Measurements from ENCODE around the gene SLC25A39. TPM values are rescaled to one million over a fixed set of nuclear protein-coding genes. Genes with fewer than 3 reads are reported as not detected.

SLC25A39 gene
- total RNA-seq, 1 donor from 2014 or later = 132 TPM

DNA sequence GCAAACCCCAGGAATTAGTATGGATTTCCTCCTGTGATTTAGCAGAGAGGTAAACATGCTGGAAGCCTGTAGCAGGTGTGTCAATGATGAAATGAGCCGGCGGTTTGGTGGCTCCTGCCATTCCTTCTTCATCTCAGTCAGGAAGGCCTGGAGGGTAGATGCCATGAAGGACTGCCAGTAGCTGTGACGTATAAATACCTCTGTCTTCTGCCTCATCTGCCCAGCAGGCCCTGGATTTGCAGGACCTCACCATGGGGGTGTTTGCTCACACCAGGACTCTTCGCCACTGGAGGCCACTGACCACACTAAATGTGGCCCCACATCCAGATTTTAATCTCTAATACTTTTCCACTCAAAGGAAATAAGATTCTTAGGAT, 40.6 kb downstream of the SLC25A39 start:
- Mint-ChIP-seq H3K27me3 (ENCODE audit: low read depth) (peaks cover 9% of the 10 kb centered on the region), H3K9me3 (no peaks in the 10 kb centered on the region), H3K4me1 (ENCODE audit: low read depth) (peaks cover 11% of the 10 kb centered on the region), H3K4me3 (ENCODE audit: low read depth) (no peak overlapping the region), H3K36me3 (ENCODE audit: low read depth) (no peaks in the 10 kb centered on the region), H3K27ac (no peak overlapping the region)
- intact Hi-C loops (cut with micrococcal nuclease) = no loop called here
- no peak for DNase-seq (ENCODE audit: low spot score)

DNA sequence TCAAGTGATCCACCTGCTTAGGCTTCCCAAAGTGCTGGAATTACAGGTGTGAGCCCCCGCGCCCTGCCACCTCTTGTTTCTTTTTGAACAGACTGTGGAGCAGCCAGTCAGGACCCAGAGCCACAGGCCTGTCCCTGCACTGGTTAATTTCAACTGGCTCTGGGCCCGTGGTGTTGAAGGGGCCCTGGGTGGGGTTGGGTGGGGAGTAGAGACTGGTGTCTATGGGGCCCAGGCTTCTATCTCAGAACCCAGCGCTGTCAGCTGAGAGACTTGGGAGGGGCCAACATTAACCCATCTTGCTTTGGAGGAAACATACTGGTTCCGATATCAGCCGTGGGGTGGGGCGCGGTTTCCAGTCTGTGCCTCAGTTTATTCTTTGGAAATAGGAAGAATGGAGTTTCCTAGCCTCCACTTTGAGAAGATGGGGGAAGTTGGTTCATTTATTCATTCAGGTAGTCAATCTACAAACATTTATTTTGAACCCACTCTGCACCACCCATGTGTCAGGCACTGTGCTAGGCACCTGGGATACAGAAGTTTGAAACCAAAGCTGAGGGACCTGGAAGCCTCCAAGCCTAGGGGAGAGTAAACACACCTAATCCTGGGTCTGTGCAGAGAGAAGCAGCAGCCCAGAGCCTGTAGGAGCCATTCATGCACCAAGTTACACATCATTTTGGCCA, 41.1 kb downstream of the SLC25A39 start:
- Mint-ChIP-seq H3K9me3 (no peaks in the 10 kb centered on the region), H3K27ac (no peak overlapping the region), H3K4me1 (ENCODE audit: low read depth) (peaks cover 11% of the 10 kb centered on the region), H3K36me3 (ENCODE audit: low read depth) (no peaks in the 10 kb centered on the region), H3K27me3 (ENCODE audit: low read depth) (peaks cover 7% of the 10 kb centered on the region), H3K4me3 (ENCODE audit: low read depth) (no peak overlapping the region)
- intact Hi-C loops (cut with micrococcal nuclease) = no loop called here
- no peak for DNase-seq (ENCODE audit: low spot score)

DNA sequence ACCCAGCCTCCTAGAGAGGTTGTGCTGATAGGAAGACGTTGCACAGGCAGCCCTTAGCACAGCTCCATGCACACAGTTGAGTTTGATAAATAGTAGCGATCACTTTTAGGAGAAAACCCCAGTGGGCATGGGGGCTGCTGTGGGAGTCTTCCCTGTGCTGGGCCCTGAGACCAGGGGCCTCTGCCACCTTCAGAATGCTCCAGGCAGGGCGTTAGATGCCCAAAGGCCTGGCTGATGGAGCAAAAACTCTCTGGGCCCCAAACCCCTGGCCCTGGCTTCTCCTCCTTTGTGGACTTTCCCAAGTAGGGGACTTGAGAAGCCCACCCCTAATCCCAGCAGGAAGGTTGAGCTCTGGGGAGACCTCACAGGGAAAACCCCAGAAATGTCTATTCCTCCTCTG, 42.4 kb downstream of the SLC25A39 start:
- DNase-seq (ENCODE audit: low spot score) = no peak
- Mint-ChIP-seq H3K36me3 (ENCODE audit: low read depth) (no peaks in the 10 kb centered on the region), H3K4me3 (ENCODE audit: low read depth) (no peak overlapping the region), H3K27me3 (ENCODE audit: low read depth) (peaks cover 5% of the 10 kb centered on the region), H3K27ac (no peak overlapping the region), H3K4me1 (ENCODE audit: low read depth) (peaks cover 11% of the 10 kb centered on the region), H3K9me3 (no peaks in the 10 kb centered on the region)
- intact Hi-C loops (cut with micrococcal nuclease) = no loop called here

DNA sequence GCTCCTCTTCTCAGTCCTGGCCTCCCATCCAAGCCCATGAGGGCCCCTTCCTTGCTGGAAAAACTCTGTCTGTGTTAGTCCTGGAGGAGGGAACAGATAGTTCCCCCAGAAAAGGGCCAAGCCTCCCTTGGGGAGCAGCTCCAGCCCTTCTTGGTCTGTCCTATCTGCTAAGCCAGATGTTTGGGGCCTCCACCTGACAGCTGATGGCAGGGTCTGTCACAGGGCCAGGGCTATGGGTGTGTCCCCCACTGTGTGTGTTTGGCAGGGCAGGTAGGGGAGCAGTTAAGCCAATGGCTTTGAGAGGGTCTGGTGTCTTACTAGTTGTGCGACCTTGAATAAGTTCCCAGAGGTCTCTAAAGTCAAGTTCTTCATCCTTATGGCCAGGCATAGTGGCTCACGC, 43.1 kb downstream of the SLC25A39 start:
- Mint-ChIP-seq H3K4me3 (ENCODE audit: low read depth) (no peak overlapping the region), H3K4me1 (ENCODE audit: low read depth) (peaks cover 11% of the 10 kb centered on the region), H3K36me3 (ENCODE audit: low read depth) (no peaks in the 10 kb centered on the region), H3K27me3 (ENCODE audit: low read depth) (peaks cover 5% of the 10 kb centered on the region), H3K9me3 (no peaks in the 10 kb centered on the region), H3K27ac (no peak overlapping the region)
- intact Hi-C loops (cut with micrococcal nuclease) = no loop called here
- no peak for DNase-seq (ENCODE audit: low spot score)

DNA sequence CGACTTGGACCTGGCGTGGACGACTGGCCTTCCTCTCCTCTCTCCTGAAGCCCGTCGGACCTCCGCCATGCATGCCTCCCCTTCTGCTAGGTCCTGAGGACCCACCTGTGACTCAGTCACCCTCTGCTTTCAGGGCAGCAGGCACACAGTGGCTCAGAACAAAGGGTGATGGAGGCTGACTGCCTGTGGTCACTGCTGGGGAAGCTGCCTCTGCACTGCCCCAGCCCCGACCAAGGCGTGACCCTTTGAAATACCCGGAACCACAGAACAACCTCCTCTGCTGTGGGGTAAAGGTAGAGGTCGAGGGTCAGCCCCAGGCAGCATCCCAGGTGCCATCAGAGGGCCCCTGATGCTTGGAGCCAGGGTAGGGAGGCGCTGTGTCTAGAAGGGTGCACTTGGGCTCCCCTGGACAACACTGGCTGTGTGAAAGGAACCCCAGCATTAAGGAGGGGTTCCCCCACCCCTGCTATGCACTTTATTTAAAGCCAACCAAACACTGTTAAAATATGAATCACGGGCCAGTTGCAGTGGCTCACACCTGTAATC, 44.2 kb downstream of the SLC25A39 start:
- Mint-ChIP-seq H3K4me3 (ENCODE audit: low read depth) (no peak overlapping the region), H3K27ac (no peak overlapping the region), H3K4me1 (ENCODE audit: low read depth) (peaks cover 11% of the 10 kb centered on the region), H3K27me3 (ENCODE audit: low read depth) (peaks cover 5% of the 10 kb centered on the region), H3K9me3 (no peaks in the 10 kb centered on the region), H3K36me3 (ENCODE audit: low read depth) (no peaks in the 10 kb centered on the region)
- DNase-seq (ENCODE audit: low spot score) = no peak
- intact Hi-C loops (cut with micrococcal nuclease) = no loop called here

DNA sequence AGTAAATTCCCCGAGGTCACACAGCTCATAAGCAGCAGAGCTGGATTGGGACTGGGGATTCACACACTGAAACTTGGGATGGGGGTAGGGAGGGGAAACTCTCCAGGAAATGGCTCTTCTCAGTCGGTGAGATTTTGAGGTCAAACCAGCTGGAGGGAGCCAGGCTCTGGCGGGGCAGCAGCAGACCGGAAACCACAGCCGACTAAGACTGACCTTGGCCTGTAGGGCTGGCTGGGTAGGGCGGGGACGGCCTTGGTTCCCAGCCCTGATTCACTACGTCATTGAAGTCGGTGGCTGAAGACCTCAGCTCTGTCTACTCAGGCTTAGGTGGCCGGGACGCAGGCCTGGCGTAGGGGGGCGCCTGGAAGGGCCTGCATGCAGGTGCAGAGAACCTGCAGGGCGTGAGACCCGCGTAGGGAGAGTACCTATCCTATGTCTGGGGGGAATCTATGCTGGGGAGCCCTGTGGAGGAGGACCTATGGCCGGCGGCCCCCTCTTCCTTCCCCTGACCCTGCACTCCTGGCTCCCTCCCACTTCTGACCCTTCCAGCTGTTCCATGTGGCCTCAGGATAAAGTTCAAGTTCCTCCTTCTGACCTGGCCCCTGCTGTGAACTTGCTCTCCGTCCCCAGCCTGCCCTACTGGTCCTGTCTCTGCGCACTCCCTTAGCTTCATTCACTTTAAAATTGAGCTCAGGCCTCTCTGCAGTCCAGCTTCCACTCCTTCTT, 44.8 kb downstream of the SLC25A39 start:
- no peak for DNase-seq (ENCODE audit: low spot score)
- H3K27ac Mint-ChIP-seq = no peak overlapping the region
- H3K36me3 Mint-ChIP-seq (ENCODE audit: low read depth) = no peaks in the 10 kb centered on the region
- peaks cover 5% of the 10 kb centered on the region for H3K27me3 Mint-ChIP-seq (ENCODE audit: low read depth)
- intact Hi-C loops (cut with micrococcal nuclease) = no loop called here
- peaks cover 11% of the 10 kb centered on the region for H3K4me1 Mint-ChIP-seq (ENCODE audit: low read depth)
- H3K4me3 Mint-ChIP-seq (ENCODE audit: low read depth) = no peak overlapping the region
- no peaks in the 10 kb centered on the region for H3K9me3 Mint-ChIP-seq

DNA sequence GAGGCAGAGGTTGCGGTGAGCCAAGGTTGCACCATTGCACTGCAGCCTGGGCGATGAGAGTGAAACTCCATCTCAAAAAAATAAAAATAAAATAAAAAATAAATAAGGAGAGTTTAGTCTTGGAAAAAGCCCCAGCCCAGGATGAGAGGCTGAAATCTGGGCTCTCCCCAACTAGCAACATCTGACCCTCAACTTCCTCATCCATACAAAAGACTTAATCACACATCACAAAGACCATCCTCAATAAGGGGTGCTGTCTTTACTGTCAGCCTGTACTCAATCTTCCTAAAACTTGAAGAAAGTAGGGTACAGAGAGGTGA, 45.3 kb downstream of the SLC25A39 start:
- Mint-ChIP-seq H3K27me3 (ENCODE audit: low read depth) (peaks cover 5% of the 10 kb centered on the region), H3K36me3 (ENCODE audit: low read depth) (no peaks in the 10 kb centered on the region), H3K9me3 (no peaks in the 10 kb centered on the region), H3K4me3 (ENCODE audit: low read depth) (no peak overlapping the region), H3K27ac (no peak overlapping the region), H3K4me1 (ENCODE audit: low read depth) (peaks cover 11% of the 10 kb centered on the region)
- intact Hi-C loops (cut with micrococcal nuclease) = no loop called here
- no peak for DNase-seq (ENCODE audit: low spot score)

DNA sequence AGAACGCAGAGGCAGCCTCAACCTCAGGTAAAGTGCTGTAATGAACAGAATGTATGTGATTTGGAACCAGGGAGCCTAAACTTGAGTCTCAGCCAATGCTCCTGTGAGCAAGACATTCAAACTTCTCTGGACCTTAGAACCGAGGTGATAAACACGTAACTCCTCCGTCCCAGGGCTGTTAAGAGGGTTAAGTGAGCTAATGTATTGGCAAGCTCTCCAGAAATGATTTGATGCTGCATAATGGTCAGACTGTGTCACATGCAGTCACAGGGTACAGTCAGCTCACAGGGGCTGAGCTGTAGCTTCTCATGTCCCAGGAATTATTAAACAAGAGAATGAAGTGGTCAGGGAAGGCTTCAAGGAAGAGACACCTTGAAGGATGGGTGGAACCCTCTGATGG, 46.6 kb downstream of the SLC25A39 start:
- no peaks in the 10 kb centered on the region for H3K36me3 Mint-ChIP-seq (ENCODE audit: low read depth)
- H3K9me3 Mint-ChIP-seq = no peaks in the 10 kb centered on the region

DNA sequence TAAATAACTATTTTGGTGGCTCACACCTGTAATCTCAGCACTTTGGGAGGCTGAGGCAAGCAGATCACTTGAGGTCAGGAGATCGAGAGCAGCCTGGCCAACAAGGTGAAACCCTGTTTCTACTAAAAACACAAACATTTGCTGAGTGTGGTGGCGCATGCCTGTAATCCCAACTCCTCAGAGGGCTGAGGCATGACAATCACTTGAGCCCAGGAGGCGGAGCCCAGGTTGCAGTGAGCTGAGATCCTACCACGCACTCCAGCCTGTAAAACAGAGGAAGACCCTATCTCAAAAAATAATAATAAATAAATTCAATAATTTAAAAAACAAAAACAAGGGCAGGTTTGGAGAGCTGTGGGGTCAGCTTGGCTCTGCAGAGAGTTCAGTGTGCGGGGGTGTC, 51.0 kb downstream of the SLC25A39 start:
- no peaks in the 10 kb centered on the region for H3K4me1 Mint-ChIP-seq (ENCODE audit: low read depth)
- peaks cover 2% of the 10 kb centered on the region for H3K27me3 Mint-ChIP-seq (ENCODE audit: low read depth)
- no peak for DNase-seq (ENCODE audit: low spot score)
- no peak overlapping the region for H3K27ac Mint-ChIP-seq
- H3K4me3 Mint-ChIP-seq (ENCODE audit: low read depth) = no peak overlapping the region
- H3K9me3 Mint-ChIP-seq = no peaks in the 10 kb centered on the region
- intact Hi-C loops (cut with micrococcal nuclease) = no loop called here
- H3K36me3 Mint-ChIP-seq (ENCODE audit: low read depth) = no peaks in the 10 kb centered on the region

More for the DNA sequence above, 46.6 kb downstream of the SLC25A39 start:
- DNase-seq (ENCODE audit: low spot score) = no peak
- intact Hi-C loops (cut with micrococcal nuclease) = no loop called here
- Mint-ChIP-seq H3K4me1 (ENCODE audit: low read depth) (peaks cover 11% of the 10 kb centered on the region), H3K27me3 (ENCODE audit: low read depth) (peaks cover 7% of the 10 kb centered on the region), H3K27ac (no peak overlapping the region), H3K4me3 (ENCODE audit: low read depth) (no peak overlapping the region)

DNA sequence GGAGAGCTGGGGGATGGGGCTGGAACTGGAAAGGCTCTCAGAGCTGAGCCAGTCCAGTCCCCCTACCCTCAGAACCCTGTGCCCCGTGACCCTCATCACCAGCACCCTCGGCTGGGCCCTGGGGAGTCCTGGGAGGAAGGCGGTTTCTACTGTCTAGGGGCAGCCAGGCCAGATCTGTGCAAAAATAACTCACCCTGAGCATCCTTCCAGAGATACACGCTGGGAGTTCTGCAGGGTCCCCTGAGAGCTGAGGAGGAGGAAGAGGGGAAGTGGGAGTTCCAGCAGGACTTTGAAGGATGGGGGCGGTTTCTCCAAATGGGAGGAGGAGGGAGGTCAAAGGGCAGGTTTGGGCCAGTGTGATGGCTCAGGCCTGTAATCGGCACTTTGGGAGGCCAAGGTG, 51.7 kb downstream of the SLC25A39 start:
- peaks cover 2% of the 10 kb centered on the region for H3K27me3 Mint-ChIP-seq (ENCODE audit: low read depth)
- H3K4me1 Mint-ChIP-seq (ENCODE audit: low read depth) = no peaks in the 10 kb centered on the region
- H3K9me3 Mint-ChIP-seq = no peaks in the 10 kb centered on the region
- no peak for DNase-seq (ENCODE audit: low spot score)
- H3K4me3 Mint-ChIP-seq (ENCODE audit: low read depth) = no peak overlapping the region
- H3K27ac Mint-ChIP-seq = no peak overlapping the region
- intact Hi-C loops (cut with micrococcal nuclease) = no loop called here
- no peaks in the 10 kb centered on the region for H3K36me3 Mint-ChIP-seq (ENCODE audit: low read depth)

DNA sequence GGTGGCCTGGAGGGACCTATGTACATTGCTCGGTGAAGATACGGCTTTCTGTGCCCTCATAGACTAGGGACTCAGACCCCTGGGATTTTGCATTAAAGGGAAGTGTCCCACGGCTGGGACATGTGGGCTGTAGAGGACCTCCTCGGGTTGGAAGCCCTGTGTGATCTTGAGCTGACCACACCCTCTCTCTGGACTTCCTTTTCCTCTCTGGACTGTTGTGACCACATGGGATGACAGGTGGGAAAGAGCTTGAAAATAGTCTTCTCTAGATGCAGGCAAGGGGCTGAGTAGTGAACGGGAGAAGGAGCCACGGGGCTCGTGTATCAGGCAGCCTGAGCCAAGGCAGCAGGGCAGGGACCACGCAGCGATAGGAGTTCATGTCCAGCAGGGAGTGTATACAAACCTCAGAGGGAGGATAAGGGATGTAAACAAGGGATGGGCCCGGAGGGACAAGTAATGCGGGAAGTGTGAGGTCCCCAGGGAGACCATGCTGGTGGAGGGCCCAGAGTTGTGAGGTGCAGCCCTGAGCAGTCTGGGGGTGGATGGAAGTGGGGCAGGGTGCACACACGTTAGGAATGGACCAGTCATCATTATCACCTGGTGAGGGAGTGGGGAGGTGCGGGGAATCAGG, 52.2 kb downstream of the SLC25A39 start:
- intact Hi-C loops (cut with micrococcal nuclease) = no loop called here
- Mint-ChIP-seq H3K4me3 (ENCODE audit: low read depth) (no peak overlapping the region), H3K27ac (no peak overlapping the region), H3K36me3 (ENCODE audit: low read depth) (no peaks in the 10 kb centered on the region), H3K9me3 (no peaks in the 10 kb centered on the region), H3K27me3 (ENCODE audit: low read depth) (peaks cover 2% of the 10 kb centered on the region), H3K4me1 (ENCODE audit: low read depth) (no peaks in the 10 kb centered on the region)
- no peak for DNase-seq (ENCODE audit: low spot score)

Measured in activated T-helper 2 cell treated with anti-CD3 and anti-CD28 coated beads, Interferon-gamma antibody, Interleukin-2, Interleukin-4, amounts not matched to agents 10 μg/mL and 5 μg/mL and 100 μg/mL, durations not matched to agents 14 hours and 24 hours and 36 hours (primary cell).